SK-N-SH (cell line): ENCODE data around the gene MAGI2. TPM values are rescaled to one million over a fixed set of nuclear protein-coding genes. Genes with fewer than 3 reads are reported as not detected.

Experiments used
- CTCF ChIA-PET: fragments of 300-600, 350-600 bp; formaldehyde crosslinking; extraction: SDS; loops from one replicate; lab custom pipeline; 2021; lab: Yijun Ruan, JAX
- POLR2A ChIA-PET: fragments of 350-600 bp; sonication (Branson Sonifier 250); formaldehyde crosslinking; extraction: SDS; loops from one replicate; lab custom pipeline; 2020; ENCODE audit warnings: antibody characterized with exemption, inconsistent platforms; lab: Yijun Ruan, JAX
- DNase-seq: peaks from one replicate; pipeline ENCODE4 v3.0.0; 2012
- H2AFZ ChIP-seq: fragments of 200-600 bp; sonication (generic); 2 replicates; pipeline ENCODE4 v1.8.1; 2016; ENCODE audit warnings: antibody characterized with exemption, mild to moderate bottlenecking, low read depth
- H3F3A ChIP-seq: fragments of 200-600 bp; sonication (generic); replicated peaks from 2 replicates; pipeline ENCODE3; 2016; ENCODE audit warnings: antibody characterized with exemption, mild to moderate bottlenecking; ENCODE audit not compliant: insufficient read depth
- H3K27ac ChIP-seq, 2 experiments: fragments of 200-500 bp in 1 of 2; fragments of 200-600 bp in 1 of 2; sonication (Bioruptor generic) in 1 of 2; sonication (generic), shearing (Covaris generic) in 1 of 2; 2 replicates each; pipeline versions ENCODE4 v1.5.1 to v1.6.1; 2014 to 2016; ENCODE audit warnings: low read depth in 2 of 2, inconsistent platforms in 1 of 2, low read length in 1 of 2, mild to moderate bottlenecking in 1 of 2, mixed read lengths in 1 of 2
- H3K27me3 ChIP-seq: fragments of 200-600 bp; sonication (generic), shearing (Covaris generic); 2 replicates; pipeline ENCODE4 v1.6.1; 2016; ENCODE audit warnings: mixed run types; ENCODE audit not compliant: insufficient read depth
- H3K36me3 ChIP-seq, 2 experiments: fragments of 200-500 bp in 1 of 2; fragments of 200-600 bp in 1 of 2; sonication (Bioruptor generic) in 1 of 2; sonication (generic) in 1 of 2; replicated peaks in 1 of 2; 2 replicates each; pipeline versions ENCODE3 to v1.5.1; 2014 to 2016; ENCODE audit warnings: low read length in 1 of 2, mild to moderate bottlenecking in 1 of 2; ENCODE audit not compliant: insufficient read depth in 2 of 2, control insufficient read depth in 1 of 2
- H3K4me1 ChIP-seq, 2 experiments: fragments of 200-500 bp in 1 of 2; fragments of 200-600 bp in 1 of 2; sonication (Bioruptor generic) in 1 of 2; sonication (generic), shearing (Covaris generic) in 1 of 2; 2 replicates each; pipeline versions ENCODE4 v1.5.1 to v1.6.1; 2014 to 2016; ENCODE audit warnings: low read depth in 1 of 2, low read length in 1 of 2, mixed run types in 1 of 2; ENCODE audit not compliant: insufficient read depth in 2 of 2, control insufficient read depth in 1 of 2
- H3K4me2 ChIP-seq: fragments of 200-600 bp; sonication (generic), shearing (Covaris generic); 2 replicates; pipeline ENCODE4 v1.6.1; 2017; ENCODE audit warnings: mixed run types
- H3K4me3 ChIP-seq, 2 experiments: fragments of 200-500 bp in 1 of 2; fragments of 200-600 bp in 1 of 2; sonication (Bioruptor generic) in 1 of 2; sonication (generic), shearing (Covaris generic) in 1 of 2; 2 replicates each; pipeline versions ENCODE4 v1.5.1 to v1.8.1; 2014 to 2016; ENCODE audit warnings: low read depth in 2 of 2, inconsistent platforms in 1 of 2, low read length in 1 of 2, mild to moderate bottlenecking in 1 of 2, mixed read lengths in 1 of 2, moderate library complexity in 1 of 2
- H3K79me2 ChIP-seq: fragments of 200-600 bp; sonication (generic); 2 replicates; pipeline ENCODE4 v1.8.1; 2017; ENCODE audit warnings: mild to moderate bottlenecking; ENCODE audit not compliant: insufficient read depth
- H3K9ac ChIP-seq: fragments of 200-600 bp; sonication (generic); 2 replicates; pipeline ENCODE4 v1.6.1; 2017; ENCODE audit warnings: mixed run types
- H3K9me2 ChIP-seq: fragments of 200-600 bp; sonication (generic); 2 replicates; pipeline ENCODE4 v1.6.1; 2017; ENCODE audit warnings: mixed run types
- H3K9me3 ChIP-seq: fragments of 200-600 bp; sonication (generic); 2 replicates; pipeline ENCODE4 v1.6.1; 2017; ENCODE audit warnings: mixed run types, mild to moderate bottlenecking, moderate library complexity
- H4K20me1 ChIP-seq: fragments of 200-600 bp; sonication (generic); 2 replicates; pipeline ENCODE4 v1.6.1; 2017; ENCODE audit warnings: mild to moderate bottlenecking, mixed run types; ENCODE audit not compliant: insufficient read depth
- CHD2 ChIP-seq: fragments of 150-350 bp; IDR thresholded peaks from 2 replicates; pipeline ENCODE4 v1.6.1; 2018; ENCODE audit warnings: low read length; ENCODE audit not compliant: partially characterized antibody
- EZH2phosphoT487 ChIP-seq: fragments of 200-600 bp; sonication (generic); IDR thresholded peaks from 2 replicates; pipeline ENCODE4 v1.6.1; 2017; ENCODE audit warnings: low read depth, mixed run types, mild to moderate bottlenecking, antibody characterized with exemption, moderate library complexity, borderline replicate concordance
- GABPA ChIP-seq: IDR thresholded peaks from 2 replicates; pipeline ENCODE4 v1.4.0; 2012; ENCODE audit warnings: low read depth, mild to moderate bottlenecking
- NRF1 ChIP-seq: IDR thresholded peaks from 2 replicates; pipeline ENCODE4 v1.6.1; 2012; ENCODE audit warnings: low read depth, mild to moderate bottlenecking, low read length
- PBX3 ChIP-seq: IDR thresholded peaks from 2 replicates; pipeline ENCODE4; 2012
- POLR2AphosphoS5 ChIP-seq: IDR thresholded peaks from 2 replicates; pipeline ENCODE4 v1.6.1; 2012; ENCODE audit warnings: low read depth, low read length
- REST ChIP-seq: IDR thresholded peaks from 2 replicates; pipeline ENCODE4 v1.6.1; 2012; ENCODE audit warnings: mild to moderate bottlenecking, low read depth, low read length, moderate library complexity
- RFX5 ChIP-seq: IDR thresholded peaks from 2 replicates; pipeline ENCODE4 v1.6.1; 2012; ENCODE audit warnings: mild to moderate bottlenecking, improper control_type of control experiment, low read length
- TCF12 ChIP-seq: IDR thresholded peaks from 2 replicates; pipeline ENCODE4 v1.4.0; 2012
- TEAD4 ChIP-seq: IDR thresholded peaks from 2 replicates; pipeline ENCODE4 v1.4.0; 2012; ENCODE audit warnings: mild to moderate bottlenecking, borderline replicate concordance; ENCODE audit not compliant: insufficient read depth
- WGBS: methylation state at CpG from one replicate; pipeline ENCODE4 v1.1.6; 2017; ENCODE audit warnings: low lambda C conversion rate; 5-methylcytosine and 5-hydroxymethylcytosine counted together
- polyA plus RNA-seq, 3 experiments: library from polyadenylated mRNA; depleted of rRNA; stranded (reverse); fragments of >200 nt; gene quantifications; 2 replicates each; pipeline ENCODE4 v1.2.3, GENCODE V29; 2012
- TF ChIP-seq, protein P1 (sequence below): fragments of 150-350 bp; IDR thresholded peaks from 2 replicates; pipeline ENCODE4 v1.6.1; 2017; ENCODE audit warnings: antibody characterized with exemption, low read length, low read depth, borderline replicate concordance
- TF ChIP-seq, protein P2 (sequence below): IDR thresholded peaks from 2 replicates; pipeline ENCODE4 v1.4.0; 2012; ENCODE audit warnings: low read depth, borderline replicate concordance

The MAGI2 gene
- polyA plus RNA-seq, 1 of the 3 experiments (the other 2 are of a cell fraction), result 1.1 TPM

DNA sequence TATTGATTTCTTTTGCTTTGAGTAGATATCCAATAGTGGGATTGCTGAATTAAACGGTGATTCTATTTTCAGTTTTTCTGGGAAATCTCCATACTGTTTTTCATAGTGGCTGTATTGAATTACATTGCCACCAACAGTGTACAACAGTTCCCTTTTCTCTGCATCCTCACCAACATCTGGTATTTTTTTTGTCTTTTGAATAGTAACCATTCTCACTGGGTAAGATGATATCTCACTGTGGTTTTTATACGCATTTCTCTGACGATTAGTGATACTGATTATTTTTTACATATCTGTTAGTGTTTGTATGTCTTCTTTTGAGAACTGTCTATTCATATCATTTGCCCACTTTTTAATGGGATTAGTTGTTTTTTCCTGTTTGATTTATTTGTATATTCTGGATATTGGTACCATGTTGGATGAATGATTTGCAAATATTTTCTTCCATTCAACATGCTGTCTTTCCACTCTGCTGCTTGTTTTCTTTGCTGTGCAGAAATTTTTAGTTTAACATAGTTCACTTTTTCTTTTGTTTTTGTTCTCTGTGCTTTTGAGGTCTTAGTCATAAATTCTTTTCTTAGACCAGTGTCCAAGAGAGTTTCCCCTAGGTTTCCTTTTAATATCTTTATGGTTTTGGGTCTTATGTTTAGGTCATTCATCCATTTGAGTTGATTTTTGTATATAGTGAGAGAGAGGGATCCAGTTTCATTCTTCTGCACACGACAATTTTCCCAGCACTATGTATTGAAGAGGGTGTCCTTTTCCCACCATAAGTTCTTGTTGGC, 1070.2 kb downstream of the MAGI2 start:
- no peaks in the 10 kb centered on the region for H3K9me2 ChIP-seq
- H3K27me3 ChIP-seq, result no peaks in the 10 kb centered on the region
- DNase-seq, result no peak
- peaks cover 6 to 10% of the 10 kb centered on the region in 2 experiments; a peak in 3 of 4 replicates for H3K4me1 ChIP-seq
- peak overlapping the region in 1 of 2 experiments; percentile 42; a peak in 2 of 4 replicates for H3K27ac ChIP-seq
- no peak overlapping the region for H2AFZ ChIP-seq
- 62% methylated on average over 4 of the region's 4 CpGs for WGBS
- TF ChIP-seq TCF12, result peak; percentile 58
- no peak for TF ChIP-seq PBX3
- TF ChIP-seq RFX5, result no peak
- TF ChIP-seq NRF1, result no peak
- no peak for TF ChIP-seq CHD2
- TF ChIP-seq, protein P1, sequence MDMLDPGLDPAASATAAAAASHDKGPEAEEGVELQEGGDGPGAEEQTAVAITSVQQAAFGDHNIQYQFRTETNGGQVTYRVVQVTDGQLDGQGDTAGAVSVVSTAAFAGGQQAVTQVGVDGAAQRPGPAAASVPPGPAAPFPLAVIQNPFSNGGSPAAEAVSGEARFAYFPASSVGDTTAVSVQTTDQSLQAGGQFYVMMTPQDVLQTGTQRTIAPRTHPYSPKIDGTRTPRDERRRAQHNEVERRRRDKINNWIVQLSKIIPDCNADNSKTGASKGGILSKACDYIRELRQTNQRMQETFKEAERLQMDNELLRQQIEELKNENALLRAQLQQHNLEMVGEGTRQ, result no peak
- no peak for TF ChIP-seq REST
- TF ChIP-seq POLR2AphosphoS5, result no peak
- TF ChIP-seq, protein P2, sequence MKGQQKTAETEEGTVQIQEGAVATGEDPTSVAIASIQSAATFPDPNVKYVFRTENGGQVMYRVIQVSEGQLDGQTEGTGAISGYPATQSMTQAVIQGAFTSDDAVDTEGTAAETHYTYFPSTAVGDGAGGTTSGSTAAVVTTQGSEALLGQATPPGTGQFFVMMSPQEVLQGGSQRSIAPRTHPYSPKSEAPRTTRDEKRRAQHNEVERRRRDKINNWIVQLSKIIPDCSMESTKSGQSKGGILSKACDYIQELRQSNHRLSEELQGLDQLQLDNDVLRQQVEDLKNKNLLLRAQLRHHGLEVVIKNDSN, result no peak
- no peak for TF ChIP-seq GABPA
- no peak for TF ChIP-seq TEAD4
- 0 out of 2 replicates have a peak, but pooled peaks have one; percentile 45 for TF ChIP-seq EZH2phosphoT487
- TF ChIP-seq, all 33 proteins: peak for 2
- ChIA-PET POLR2A (no interaction called here), CTCF (interaction anchor here (0.7 kb wide), 1 partner anchor 194 kb away, joined by 3 read pairs; no protein-coding TSS in a partner anchor)
- no peak overlapping the region for H3K9ac ChIP-seq
- peaks cover 38% of the 10 kb centered on the region for H3F3A ChIP-seq
- H3K79me2 ChIP-seq, result no peaks in the 10 kb centered on the region
- peak overlapping the region; percentile 6; the same call in 1 of the 2 replicates for H3K4me2 ChIP-seq
- H4K20me1 ChIP-seq, result no peaks in the 10 kb centered on the region
- no peaks in the 10 kb centered on the region for H3K36me3 ChIP-seq
- no peaks in the 10 kb centered on the region for H3K9me3 ChIP-seq
- H3K4me3 ChIP-seq, result no peak overlapping the region
